Liver (tissue), 9 donors: ENCODE results near the gene B9D1. TPM values are rescaled to one million over a fixed set of nuclear protein-coding genes. Genes with fewer than 3 reads are reported as not detected.

Experiments used
- DNase-seq: peaks from one replicate; pipeline ENCODE4 v3.0.0-alpha.2; 2017; ENCODE audit warnings: low spot score
- H3K27ac ChIP-seq, 2 donors: one replicate each; pipeline ENCODE4 v1.7.0; 2013; ENCODE audit warnings: inconsistent platforms in 2 of 2, low read length in 2 of 2, control low read depth in 1 of 2, low read depth in 1 of 2, mild to moderate bottlenecking in 1 of 2
- H3K27me3 ChIP-seq, 4 donors: one replicate each; pipeline versions ENCODE4 v1.6.1 to v1.7.0; 2013; ENCODE audit warnings: low read length in 3 of 4, inconsistent platforms in 1 of 4, mild to moderate bottlenecking in 1 of 4, moderate library complexity in 1 of 4; ENCODE audit not compliant: control insufficient read depth in 4 of 4, insufficient read depth in 4 of 4
- H3K36me3 ChIP-seq, 4 donors: one replicate each; pipeline versions ENCODE4 v1.6.1 to v1.7.0; 2013; ENCODE audit warnings: low read length in 3 of 4, mild to moderate bottlenecking in 3 of 4, low read depth in 1 of 4, moderate library complexity in 1 of 4; ENCODE audit not compliant: control insufficient read depth in 4 of 4, insufficient read depth in 3 of 4
- H3K4me1 ChIP-seq, 4 donors: one replicate each; pipeline versions ENCODE4 v1.6.1 to v1.7.0; 2013; ENCODE audit warnings: low read length in 3 of 4, mild to moderate bottlenecking in 3 of 4, moderate library complexity in 1 of 4; ENCODE audit not compliant: control insufficient read depth in 4 of 4, insufficient read depth in 4 of 4
- H3K4me3 ChIP-seq, 3 donors: one replicate each; pipeline versions ENCODE4 v1.6.1 to v1.7.0; 2013; ENCODE audit warnings: low read length in 3 of 3, control low read depth in 1 of 3, low read depth in 1 of 3, mild to moderate bottlenecking in 1 of 3
- H3K9ac ChIP-seq, 2 donors: one replicate each; pipeline ENCODE4 v1.7.0; 2013; ENCODE audit warnings: low read length in 2 of 2, mild to moderate bottlenecking in 2 of 2, moderate library complexity in 2 of 2, control low read depth in 1 of 2, low read depth in 1 of 2
- H3K9me3 ChIP-seq, 4 donors: one replicate each; pipeline versions ENCODE4 v1.6.1 to v1.7.0; 2013; ENCODE audit warnings: low read length in 3 of 4; ENCODE audit not compliant: control insufficient read depth in 4 of 4
- EGR1 ChIP-seq, 2 donors: IDR thresholded peaks; 2 replicates each; pipeline ENCODE4 v1.6.1; 2016 to 2018; ENCODE audit warnings: antibody characterized with exemption in 2 of 2, low read depth in 2 of 2
- FOXA1 ChIP-seq: IDR thresholded peaks from 2 replicates; pipeline ENCODE4 v1.6.1; 2016; ENCODE audit warnings: antibody characterized with exemption
- FOXA2 ChIP-seq: IDR thresholded peaks from 2 replicates; pipeline ENCODE4 v1.6.1; 2016; ENCODE audit warnings: antibody characterized with exemption
- GABPA ChIP-seq, 2 donors: IDR thresholded peaks in 1 of 2; conservative IDR thresholded peaks in 1 of 2; 2 replicates each; pipeline ENCODE4 v1.6.1; 2016; ENCODE audit warnings: antibody characterized with exemption in 2 of 2, mild to moderate bottlenecking in 1 of 2, moderate library complexity in 1 of 2
- HNF4A ChIP-seq, 2 donors: conservative IDR thresholded peaks; 2 replicates each; pipeline ENCODE4 v1.6.1; 2016; ENCODE audit warnings: antibody characterized with exemption in 2 of 2, mild to moderate bottlenecking in 2 of 2
- HNF4G ChIP-seq: IDR thresholded peaks from 2 replicates; pipeline ENCODE4 v1.6.1; 2016; ENCODE audit warnings: antibody characterized with exemption
- JUND ChIP-seq, 2 donors: IDR thresholded peaks; 2 replicates each; pipeline ENCODE4 v1.6.1; 2016; ENCODE audit warnings: antibody characterized with exemption in 2 of 2
- MAX ChIP-seq: IDR thresholded peaks from 2 replicates; pipeline ENCODE4 v1.6.1; 2016; ENCODE audit warnings: antibody characterized with exemption
- NR2F2 ChIP-seq: IDR thresholded peaks from 2 replicates; pipeline ENCODE4 v1.6.1; 2016; ENCODE audit warnings: antibody characterized with exemption
- RAD21 ChIP-seq, 2 donors: IDR thresholded peaks; 2 replicates each; pipeline ENCODE4 v1.6.1; 2016; ENCODE audit warnings: antibody characterized with exemption in 2 of 2, mild to moderate bottlenecking in 2 of 2
- RXRA ChIP-seq, 2 donors: IDR thresholded peaks; 2 replicates each; pipeline ENCODE4 v1.6.1; 2017 to 2018; ENCODE audit warnings: antibody characterized with exemption in 2 of 2, mild to moderate bottlenecking in 1 of 2
- SP1 ChIP-seq: IDR thresholded peaks from 2 replicates; pipeline ENCODE4 v1.6.1; 2018; ENCODE audit warnings: antibody characterized with exemption, mild to moderate bottlenecking
- TAF1 ChIP-seq: conservative IDR thresholded peaks from 2 replicates; pipeline ENCODE4 v1.6.1; 2016; ENCODE audit warnings: antibody characterized with exemption, mild to moderate bottlenecking
- YY1 ChIP-seq: IDR thresholded peaks from 2 replicates; pipeline ENCODE4 v1.6.1; 2016; ENCODE audit warnings: antibody characterized with exemption, mild to moderate bottlenecking
- WGBS: extraction: QIAGEN DNeasy Blood & Tissue Kit; methylation state at CpG from one replicate; pipeline ENCODE4 v1.1.7; 2013; 5-methylcytosine and 5-hydroxymethylcytosine counted together
- polyA plus RNA-seq, 2 donors: library from polyadenylated mRNA; stranded (reverse) in 1 of 2; unstranded in 1 of 2; fragments of 200-250 nt in 1 of 2; fragments of >200 nt in 1 of 2; fragmentation: Nextera tagmentation in 1 of 2; extraction: Ambion mirVana in 1 of 2; gene quantifications; one replicate each; pipeline versions ENCODE4 v1.2.1 to v1.2.3, GENCODE V29; 2013 to 2015
- total RNA-seq, 2 donors: library from RNA; depleted of rRNA; stranded (reverse); fragments of >200 nt; gene quantifications; one replicate each; pipeline ENCODE4 v1.2.3, GENCODE V29; 2014
- TF ChIP-seq, protein P1 (sequence below): IDR thresholded peaks from 2 replicates; pipeline ENCODE4 v1.6.1; 2016; ENCODE audit warnings: antibody characterized with exemption
- TF ChIP-seq, protein P2 (sequence below): IDR thresholded peaks from 2 replicates; pipeline ENCODE4 v1.6.1; 2016; ENCODE audit warnings: antibody characterized with exemption, mild to moderate bottlenecking
- TF ChIP-seq, protein P3 (sequence below): fragments of 150-350 bp; IDR thresholded peaks from 2 replicates; pipeline ENCODE4 v1.5.1; 2017; ENCODE audit warnings: improper control_type of control experiment, low read depth, low read length; ENCODE audit not compliant: missing input control
- TF ChIP-seq, protein P4 (sequence below): IDR thresholded peaks from 2 replicates; pipeline ENCODE4 v1.6.1; 2016; ENCODE audit warnings: antibody characterized with exemption
- donor health status: healthy.
- donor health status: healthy.
- donor health status: healthy.
- donor health status: healthy.
- donor health status: healthy.

Gene B9D1
- total and polyA plus RNA-seq, 4 donors: 8.4 to 22.0 (median 10.8) TPM

DNA sequence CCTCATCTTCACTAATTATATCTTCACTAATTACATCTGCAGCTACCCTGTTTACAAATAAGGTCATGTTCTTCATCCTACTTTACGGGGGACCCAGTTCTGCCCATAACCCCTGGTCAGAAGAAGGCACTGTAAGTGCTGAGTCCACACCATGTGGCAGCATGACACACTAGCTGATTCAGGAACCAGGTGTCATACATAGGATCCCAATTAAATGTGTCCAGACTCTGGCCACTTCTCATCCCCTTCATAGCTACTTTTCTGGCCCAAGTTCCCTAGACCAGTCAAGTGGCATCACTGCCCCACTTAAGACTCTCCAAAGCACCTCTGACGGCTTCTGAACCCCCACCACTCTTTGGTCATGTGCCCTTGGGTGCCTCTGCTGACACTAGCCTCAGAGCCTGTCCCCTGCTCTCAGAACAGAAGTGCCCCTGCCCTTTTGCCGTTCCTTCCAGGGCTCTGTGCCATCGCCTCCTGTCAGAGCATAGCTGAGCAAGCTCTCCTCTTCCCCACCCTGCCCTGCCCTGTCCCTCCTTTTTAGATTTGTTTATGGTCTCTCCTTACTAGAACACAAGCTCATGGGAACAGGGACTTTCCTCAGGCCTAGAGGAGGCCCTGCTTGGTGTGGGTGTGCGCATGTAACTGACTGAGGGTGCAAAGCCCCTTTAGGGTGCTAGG is 61.1 kb downstream of the B9D1 start:
- Histone ChIP-seq H3K4me1 (peaks cover 0 to 8% (median 0%) of the 10 kb centered on the region in 4 donors), H3K4me3 (no peak overlapping the region), H3K27me3 (no peaks in the 10 kb centered on the region), H3K27ac (no peak overlapping the region), H3K36me3 (peaks cover 0 to 2% (median 0%) of the 10 kb centered on the region in 4 donors), H3K9ac (no peak overlapping the region), H3K9me3 (no peaks in the 10 kb centered on the region)
- TF ChIP-seq HNF4A (conservative IDR thresholded peaks at IDR 0.05) (no peak), SP1 (no peak), RAD21 (IDR thresholded peaks at IDR 0.05) (no peak), RXRA (IDR thresholded peaks at IDR 0.05) (no peak), EGR1 (IDR thresholded peaks at IDR 0.05; ENCODE audit: low read depth in 2 of 2) (no peak), FOXA1 (no peak), HNF4G (no peak)
- no peak for DNase-seq
- WGBS: 80% methylated on average over 5 of the region's 5 CpGs

- 97% methylated on average over 7 of the region's 7 CpGs for WGBS
- Histone ChIP-seq H3K27ac (no peak overlapping the region), H3K27me3 (no peaks in the 10 kb centered on the region), H3K9ac (no peak overlapping the region), H3K4me3 (no peak overlapping the region), H3K9me3 (no peaks in the 10 kb centered on the region), H3K36me3 (no peaks in the 10 kb centered on the region), H3K4me1 (peaks cover 0 to 8% (median 0%) of the 10 kb centered on the region in 4 donors)
- DNase-seq: no peak
- TF ChIP-seq NR2F2 (no peak), HNF4G (no peak)
Measured at GRCh38 chr17:19299866-19300265, 62.7 kb downstream of the B9D1 start.

GRCh38 chr17:19299214-19299747 is 63.2 kb downstream of the B9D1 start:
- TF ChIP-seq JUND (IDR thresholded peaks at IDR 0.05) (no peak), EGR1 (IDR thresholded peaks at IDR 0.05; ENCODE audit: low read depth in 2 of 2) (no peak), MAX (no peak), SP1 (no peak), HNF4G (no peak), GABPA (IDR thresholded peaks at IDR 0.05 in 1 of 2, conservative IDR thresholded peaks at IDR 0.05 in 1 of 2) (no peak), FOXA2 (no peak), FOXA1 (no peak), RAD21 (IDR thresholded peaks at IDR 0.05) (no peak), NR2F2 (no peak), TAF1 (no peak), RXRA (IDR thresholded peaks at IDR 0.05) (no peak), YY1 (no peak)
- TF ChIP-seq, protein P1, sequence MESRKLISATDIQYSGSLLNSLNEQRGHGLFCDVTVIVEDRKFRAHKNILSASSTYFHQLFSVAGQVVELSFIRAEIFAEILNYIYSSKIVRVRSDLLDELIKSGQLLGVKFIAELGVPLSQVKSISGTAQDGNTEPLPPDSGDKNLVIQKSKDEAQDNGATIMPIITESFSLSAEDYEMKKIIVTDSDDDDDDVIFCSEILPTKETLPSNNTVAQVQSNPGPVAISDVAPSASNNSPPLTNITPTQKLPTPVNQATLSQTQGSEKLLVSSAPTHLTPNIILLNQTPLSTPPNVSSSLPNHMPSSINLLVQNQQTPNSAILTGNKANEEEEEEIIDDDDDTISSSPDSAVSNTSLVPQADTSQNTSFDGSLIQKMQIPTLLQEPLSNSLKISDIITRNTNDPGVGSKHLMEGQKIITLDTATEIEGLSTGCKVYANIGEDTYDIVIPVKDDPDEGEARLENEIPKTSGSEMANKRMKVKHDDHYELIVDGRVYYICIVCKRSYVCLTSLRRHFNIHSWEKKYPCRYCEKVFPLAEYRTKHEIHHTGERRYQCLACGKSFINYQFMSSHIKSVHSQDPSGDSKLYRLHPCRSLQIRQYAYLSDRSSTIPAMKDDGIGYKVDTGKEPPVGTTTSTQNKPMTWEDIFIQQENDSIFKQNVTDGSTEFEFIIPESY: no peak
- TF ChIP-seq, protein P2, sequence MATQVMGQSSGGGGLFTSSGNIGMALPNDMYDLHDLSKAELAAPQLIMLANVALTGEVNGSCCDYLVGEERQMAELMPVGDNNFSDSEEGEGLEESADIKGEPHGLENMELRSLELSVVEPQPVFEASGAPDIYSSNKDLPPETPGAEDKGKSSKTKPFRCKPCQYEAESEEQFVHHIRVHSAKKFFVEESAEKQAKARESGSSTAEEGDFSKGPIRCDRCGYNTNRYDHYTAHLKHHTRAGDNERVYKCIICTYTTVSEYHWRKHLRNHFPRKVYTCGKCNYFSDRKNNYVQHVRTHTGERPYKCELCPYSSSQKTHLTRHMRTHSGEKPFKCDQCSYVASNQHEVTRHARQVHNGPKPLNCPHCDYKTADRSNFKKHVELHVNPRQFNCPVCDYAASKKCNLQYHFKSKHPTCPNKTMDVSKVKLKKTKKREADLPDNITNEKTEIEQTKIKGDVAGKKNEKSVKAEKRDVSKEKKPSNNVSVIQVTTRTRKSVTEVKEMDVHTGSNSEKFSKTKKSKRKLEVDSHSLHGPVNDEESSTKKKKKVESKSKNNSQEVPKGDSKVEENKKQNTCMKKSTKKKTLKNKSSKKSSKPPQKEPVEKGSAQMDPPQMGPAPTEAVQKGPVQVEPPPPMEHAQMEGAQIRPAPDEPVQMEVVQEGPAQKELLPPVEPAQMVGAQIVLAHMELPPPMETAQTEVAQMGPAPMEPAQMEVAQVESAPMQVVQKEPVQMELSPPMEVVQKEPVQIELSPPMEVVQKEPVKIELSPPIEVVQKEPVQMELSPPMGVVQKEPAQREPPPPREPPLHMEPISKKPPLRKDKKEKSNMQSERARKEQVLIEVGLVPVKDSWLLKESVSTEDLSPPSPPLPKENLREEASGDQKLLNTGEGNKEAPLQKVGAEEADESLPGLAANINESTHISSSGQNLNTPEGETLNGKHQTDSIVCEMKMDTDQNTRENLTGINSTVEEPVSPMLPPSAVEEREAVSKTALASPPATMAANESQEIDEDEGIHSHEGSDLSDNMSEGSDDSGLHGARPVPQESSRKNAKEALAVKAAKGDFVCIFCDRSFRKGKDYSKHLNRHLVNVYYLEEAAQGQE: no peak
- TF ChIP-seq, protein P3, sequence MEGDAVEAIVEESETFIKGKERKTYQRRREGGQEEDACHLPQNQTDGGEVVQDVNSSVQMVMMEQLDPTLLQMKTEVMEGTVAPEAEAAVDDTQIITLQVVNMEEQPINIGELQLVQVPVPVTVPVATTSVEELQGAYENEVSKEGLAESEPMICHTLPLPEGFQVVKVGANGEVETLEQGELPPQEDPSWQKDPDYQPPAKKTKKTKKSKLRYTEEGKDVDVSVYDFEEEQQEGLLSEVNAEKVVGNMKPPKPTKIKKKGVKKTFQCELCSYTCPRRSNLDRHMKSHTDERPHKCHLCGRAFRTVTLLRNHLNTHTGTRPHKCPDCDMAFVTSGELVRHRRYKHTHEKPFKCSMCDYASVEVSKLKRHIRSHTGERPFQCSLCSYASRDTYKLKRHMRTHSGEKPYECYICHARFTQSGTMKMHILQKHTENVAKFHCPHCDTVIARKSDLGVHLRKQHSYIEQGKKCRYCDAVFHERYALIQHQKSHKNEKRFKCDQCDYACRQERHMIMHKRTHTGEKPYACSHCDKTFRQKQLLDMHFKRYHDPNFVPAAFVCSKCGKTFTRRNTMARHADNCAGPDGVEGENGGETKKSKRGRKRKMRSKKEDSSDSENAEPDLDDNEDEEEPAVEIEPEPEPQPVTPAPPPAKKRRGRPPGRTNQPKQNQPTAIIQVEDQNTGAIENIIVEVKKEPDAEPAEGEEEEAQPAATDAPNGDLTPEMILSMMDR: no peak
- TF ChIP-seq, protein P4, sequence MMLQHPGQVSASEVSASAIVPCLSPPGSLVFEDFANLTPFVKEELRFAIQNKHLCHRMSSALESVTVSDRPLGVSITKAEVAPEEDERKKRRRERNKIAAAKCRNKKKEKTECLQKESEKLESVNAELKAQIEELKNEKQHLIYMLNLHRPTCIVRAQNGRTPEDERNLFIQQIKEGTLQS: no peak
- H3K27ac ChIP-seq: no peak overlapping the region
- H3K36me3 ChIP-seq: no peaks in the 10 kb centered on the region
- WGBS: 94% methylated on average over 4 of the region's 4 CpGs
- H3K4me3 ChIP-seq: no peak overlapping the region
- no peaks in the 10 kb centered on the region for H3K27me3 ChIP-seq
- peaks cover 0 to 2% (median 0%) of the 10 kb centered on the region in 4 donors for H3K4me1 ChIP-seq
- no peak for DNase-seq
- no peak overlapping the region for H3K9ac ChIP-seq
- no peaks in the 10 kb centered on the region for H3K9me3 ChIP-seq
